Activated naive CD8-positive, alpha-beta T cell treated with anti-CD3 and anti-CD28 coated beads, Interleukin-2, amount 50 U/mL, for 24 hours (primary cell): ENCODE measurements around the gene NAA10.

ENCODE experiments used
- ATAC-seq: fragments of 150-1000 bp; cut with Tn5 transposase; one replicate; pipeline ENCODE4 v1.10.0; 2021
- DNase-seq: peaks from one replicate; pipeline ENCODE4 v3.0.0; 2021
- H3K27ac Mint-ChIP-seq: one replicate; pipeline ENCODE4 v1.8.0; 2021; ENCODE audit warnings: mild to moderate bottlenecking, mixed read lengths
- H3K27me3 Mint-ChIP-seq: one replicate; pipeline ENCODE4 v1.8.0; 2021; ENCODE audit warnings: mixed read lengths
- H3K36me3 Mint-ChIP-seq: one replicate; pipeline ENCODE4 v1.8.0; 2021; ENCODE audit warnings: low read depth, mixed read lengths
- H3K4me1 Mint-ChIP-seq: one replicate; pipeline ENCODE4 v1.8.0; 2021; ENCODE audit warnings: mixed read lengths
- H3K4me3 Mint-ChIP-seq: one replicate; pipeline ENCODE4 v1.8.0; 2021; ENCODE audit warnings: mild to moderate bottlenecking, moderate library complexity, mixed read lengths
- H3K9me3 Mint-ChIP-seq: one replicate; pipeline ENCODE4 v1.8.0; 2021; ENCODE audit warnings: mixed read lengths

The NAA10 gene

GRCh38 chrX:153884136-153884535 is 50.7 kb downstream of the NAA10 start:
- Mint-ChIP-seq H3K4me3 (no peak overlapping the region), H3K36me3 (no peaks in the 10 kb centered on the region), H3K27ac (no peak overlapping the region), H3K27me3 (peaks cover 34% of the 10 kb centered on the region), H3K4me1 (peaks cover 3% of the 10 kb centered on the region), H3K9me3 (no peaks in the 10 kb centered on the region)
- ATAC-seq (no peak), DNase-seq (no peak)

- Mint-ChIP-seq H3K9me3 (no peaks in the 10 kb centered on the region), H3K4me3 (no peak overlapping the region), H3K27me3 (peaks cover 35% of the 10 kb centered on the region), H3K27ac (no peak overlapping the region), H3K36me3 (no peaks in the 10 kb centered on the region), H3K4me1 (peaks cover 9% of the 10 kb centered on the region)
- DNase-seq (no peak), ATAC-seq (no peak)
These were observed 51.5 kb downstream of the NAA10 start for GRCh38 chrX:153883163-153883843.

GRCh38 chrX:153882557-153882956 is 52.3 kb downstream of the NAA10 start:
- no peaks in the 10 kb centered on the region for H3K9me3 Mint-ChIP-seq
- H3K4me1 Mint-ChIP-seq = peaks cover 15% of the 10 kb centered on the region
- H3K27ac Mint-ChIP-seq = no peak overlapping the region
- DNase-seq (no peak), ATAC-seq (no peak)
- no peaks in the 10 kb centered on the region for H3K36me3 Mint-ChIP-seq
- H3K27me3 Mint-ChIP-seq = peaks cover 35% of the 10 kb centered on the region
- H3K4me3 Mint-ChIP-seq = no peak overlapping the region

- H3K4me3 Mint-ChIP-seq = no peak overlapping the region
- no peak overlapping the region for H3K27ac Mint-ChIP-seq
- no peaks in the 10 kb centered on the region for H3K36me3 Mint-ChIP-seq
- no peaks in the 10 kb centered on the region for H3K9me3 Mint-ChIP-seq
- ATAC-seq = no peak
- H3K27me3 Mint-ChIP-seq = peaks cover 31% of the 10 kb centered on the region
- DNase-seq = no peak
- peaks cover 15% of the 10 kb centered on the region for H3K4me1 Mint-ChIP-seq
These were observed 52.7 kb downstream of the NAA10 start for GRCh38 chrX:153882086-153882498.

GRCh38 chrX:153881281-153881680 is 53.6 kb downstream of the NAA10 start:
- no peaks in the 10 kb centered on the region for H3K36me3 Mint-ChIP-seq
- DNase-seq = no peak
- H3K9me3 Mint-ChIP-seq = no peaks in the 10 kb centered on the region
- ATAC-seq = no peak
- H3K27ac Mint-ChIP-seq = no peak overlapping the region
- H3K27me3 Mint-ChIP-seq = peaks cover 34% of the 10 kb centered on the region
- no peak overlapping the region for H3K4me3 Mint-ChIP-seq
- peaks cover 15% of the 10 kb centered on the region for H3K4me1 Mint-ChIP-seq

GRCh38 chrX:153880440-153880815 is 54.4 kb downstream of the NAA10 start:
- Mint-ChIP-seq H3K4me3 (no peak overlapping the region), H3K27ac (no peak overlapping the region), H3K9me3 (no peaks in the 10 kb centered on the region), H3K36me3 (no peaks in the 10 kb centered on the region), H3K27me3 (peaks cover 37% of the 10 kb centered on the region), H3K4me1 (peaks cover 15% of the 10 kb centered on the region)
- DNase-seq = no peak
- ATAC-seq = no peak

GRCh38 chrX:153879741-153880439 is 54.9 kb downstream of the NAA10 start:
- Mint-ChIP-seq H3K27ac (no peak overlapping the region), H3K4me3 (no peak overlapping the region), H3K36me3 (no peaks in the 10 kb centered on the region), H3K4me1 (peaks cover 15% of the 10 kb centered on the region), H3K27me3 (peaks cover 33% of the 10 kb centered on the region), H3K9me3 (no peaks in the 10 kb centered on the region)
- DNase-seq (no peak), ATAC-seq (no peak)
